Measurements from ENCODE around the gene IFNG.

IFNG gene

GRCh38 chr12:68114606-68115005 lies 44.9 kb downstream of the IFNG start:
- DNase-seq = no peak
- no peak for ATAC-seq

- peak; percentile 66 for DNase-seq
- ATAC-seq = peak; percentile 41
Measured at GRCh38 chr12:68113644-68114043, 45.9 kb downstream of the IFNG start.

- no peak for ATAC-seq
- no peak for DNase-seq
Measured at GRCh38 chr12:68111995-68112394, 47.5 kb downstream of the IFNG start.

GRCh38 chr12:68109444-68110217 lies 49.9 kb downstream of the IFNG start:
- no peak for DNase-seq
- ATAC-seq = no peak

GRCh38 chr12:68109001-68109400 lies 50.5 kb downstream of the IFNG start:
- no peak for DNase-seq
- peak; percentile 65 for ATAC-seq

GRCh38 chr12:68106660-68107059 lies 52.9 kb downstream of the IFNG start:
- ATAC-seq = peak; percentile 28

GRCh38 chr12:68106160-68106559 lies 53.4 kb downstream of the IFNG start:
- no peak for DNase-seq
- peak; percentile 75 for ATAC-seq

More at GRCh38 chr12:68106660-68107059, 52.9 kb downstream of the IFNG start:
- DNase-seq = no peak

Measured in stimulated activated naive CD8-positive, alpha-beta T cell treated with anti-CD3 and anti-CD28 coated beads, Interleukin-15, Interleukin-2, amounts not matched to agents 100 U/mL and 50 U/mL, for 24 hours (primary cell).